Measurements from ENCODE around the gene HOOK1.
"Not testable (repeated sequence)": the region's sequence is repeated elsewhere in the genome, so short reads cannot be mapped to it uniquely, and the experiment has no call there.

HOOK1 gene

DNA sequence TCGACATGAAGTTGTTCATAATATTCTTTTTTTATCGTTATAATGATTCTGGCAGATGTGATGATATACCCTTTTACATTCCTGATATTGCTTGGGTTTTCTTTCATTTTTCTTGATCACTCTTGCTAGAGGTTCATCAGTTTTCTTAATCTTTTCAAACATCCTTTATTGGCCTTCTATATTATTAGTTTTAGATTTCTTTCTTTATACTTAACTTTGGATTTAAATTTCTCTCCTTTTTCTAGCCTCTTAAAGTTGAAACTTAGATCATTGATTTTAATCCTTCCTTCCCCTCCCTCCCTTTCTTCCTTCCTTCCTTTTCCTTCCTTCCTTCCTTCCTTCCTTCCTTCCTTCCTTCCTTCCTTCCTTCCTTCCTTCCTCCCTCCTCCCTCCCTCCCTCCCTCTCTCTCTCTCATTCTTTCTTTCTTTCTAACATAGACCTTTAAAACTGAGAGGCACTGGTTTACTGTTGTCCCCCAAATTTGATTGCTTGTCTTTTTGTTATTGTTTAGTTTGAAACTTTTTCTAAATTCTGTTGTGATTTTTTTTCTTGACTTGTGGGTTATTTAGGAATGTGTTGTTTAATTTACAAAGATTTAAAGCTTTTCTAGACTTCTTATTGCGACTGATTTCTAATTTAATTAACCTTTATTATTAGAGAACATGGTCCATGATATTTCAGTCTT is 31.6 kb downstream of the HOOK1 start:
- Histone ChIP-seq H3K27ac (no peak overlapping the region), H3K4me1 (ENCODE audit: control insufficient read depth in 1 of 2, insufficient read depth in 1 of 2, low read depth in 1 of 2, low read length in 1 of 2) (no peaks in the 10 kb centered on the region), H3K4me3 (ENCODE audit: low read depth in 1 of 2, low read length in 1 of 2) (no peak overlapping the region), H3K36me3 (no peaks in the 10 kb centered on the region), H3K9me3 (no peaks in the 10 kb centered on the region), H3K27me3 (no peaks in the 10 kb centered on the region)
- TF ChIP-seq, protein P1, sequence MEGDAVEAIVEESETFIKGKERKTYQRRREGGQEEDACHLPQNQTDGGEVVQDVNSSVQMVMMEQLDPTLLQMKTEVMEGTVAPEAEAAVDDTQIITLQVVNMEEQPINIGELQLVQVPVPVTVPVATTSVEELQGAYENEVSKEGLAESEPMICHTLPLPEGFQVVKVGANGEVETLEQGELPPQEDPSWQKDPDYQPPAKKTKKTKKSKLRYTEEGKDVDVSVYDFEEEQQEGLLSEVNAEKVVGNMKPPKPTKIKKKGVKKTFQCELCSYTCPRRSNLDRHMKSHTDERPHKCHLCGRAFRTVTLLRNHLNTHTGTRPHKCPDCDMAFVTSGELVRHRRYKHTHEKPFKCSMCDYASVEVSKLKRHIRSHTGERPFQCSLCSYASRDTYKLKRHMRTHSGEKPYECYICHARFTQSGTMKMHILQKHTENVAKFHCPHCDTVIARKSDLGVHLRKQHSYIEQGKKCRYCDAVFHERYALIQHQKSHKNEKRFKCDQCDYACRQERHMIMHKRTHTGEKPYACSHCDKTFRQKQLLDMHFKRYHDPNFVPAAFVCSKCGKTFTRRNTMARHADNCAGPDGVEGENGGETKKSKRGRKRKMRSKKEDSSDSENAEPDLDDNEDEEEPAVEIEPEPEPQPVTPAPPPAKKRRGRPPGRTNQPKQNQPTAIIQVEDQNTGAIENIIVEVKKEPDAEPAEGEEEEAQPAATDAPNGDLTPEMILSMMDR (IDR thresholded peaks at IDR 0.05), result no peak

DNA sequence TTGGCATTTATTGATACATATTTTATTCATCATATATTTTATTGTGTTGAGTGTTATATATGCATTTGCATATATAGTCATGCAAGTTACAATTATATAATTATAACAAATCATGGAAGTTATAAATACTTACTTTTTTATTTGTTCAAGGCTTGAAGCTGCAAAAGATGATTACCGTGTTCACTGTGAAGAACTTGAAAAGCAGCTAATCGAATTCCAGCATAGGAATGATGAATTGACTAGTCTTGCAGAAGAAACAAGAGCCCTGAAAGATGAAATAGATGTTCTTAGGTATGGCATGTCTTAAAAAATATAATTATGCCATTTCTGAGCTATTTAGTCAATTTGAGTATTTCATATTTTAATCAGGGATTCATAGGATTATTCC is 32.1 kb downstream of the HOOK1 start:
- Histone ChIP-seq H3K4me3 (ENCODE audit: low read depth in 1 of 2, low read length in 1 of 2) (no peak overlapping the region), H3K36me3 (no peaks in the 10 kb centered on the region), H3K27ac (no peak overlapping the region), H3K27me3 (no peaks in the 10 kb centered on the region), H3K4me1 (ENCODE audit: control insufficient read depth in 1 of 2, insufficient read depth in 1 of 2, low read depth in 1 of 2, low read length in 1 of 2) (no peaks in the 10 kb centered on the region), H3K9me3 (no peaks in the 10 kb centered on the region)
- TF ChIP-seq, protein P1 (IDR thresholded peaks at IDR 0.05), result no peak

DNA sequence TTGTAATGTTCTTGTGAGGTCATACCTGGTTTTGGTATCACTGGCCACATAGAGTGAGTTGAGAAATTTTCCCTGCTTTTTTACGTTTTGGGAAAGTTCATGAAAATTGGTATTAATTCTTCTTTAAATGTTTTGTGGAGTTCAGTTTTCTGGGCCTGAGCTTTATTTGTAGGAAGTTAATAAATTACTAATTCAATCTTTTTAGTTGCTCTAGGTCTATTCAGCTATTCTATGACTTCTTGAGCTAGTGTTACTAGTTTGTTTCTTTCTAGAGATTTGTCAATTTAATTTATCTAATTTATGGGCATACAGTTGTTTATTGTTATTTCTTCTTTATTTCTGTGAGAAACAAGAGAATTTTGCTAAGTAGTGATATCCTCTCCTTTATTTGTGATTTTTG is 37.4 kb downstream of the HOOK1 start:
- H3K27me3 ChIP-seq, result no peaks in the 10 kb centered on the region
- H3K9me3 ChIP-seq, result no peaks in the 10 kb centered on the region
- no peak overlapping the region for H3K4me3 ChIP-seq (ENCODE audit: low read depth in 1 of 2, low read length in 1 of 2)
- TF ChIP-seq, protein P1 (IDR thresholded peaks at IDR 0.05), result no peak
- H3K27ac ChIP-seq, result no peak overlapping the region
- H3K36me3 ChIP-seq, result no peaks in the 10 kb centered on the region
- H3K4me1 ChIP-seq (ENCODE audit: control insufficient read depth in 1 of 2, insufficient read depth in 1 of 2, low read depth in 1 of 2, low read length in 1 of 2), result no peaks in the 10 kb centered on the region

DNA sequence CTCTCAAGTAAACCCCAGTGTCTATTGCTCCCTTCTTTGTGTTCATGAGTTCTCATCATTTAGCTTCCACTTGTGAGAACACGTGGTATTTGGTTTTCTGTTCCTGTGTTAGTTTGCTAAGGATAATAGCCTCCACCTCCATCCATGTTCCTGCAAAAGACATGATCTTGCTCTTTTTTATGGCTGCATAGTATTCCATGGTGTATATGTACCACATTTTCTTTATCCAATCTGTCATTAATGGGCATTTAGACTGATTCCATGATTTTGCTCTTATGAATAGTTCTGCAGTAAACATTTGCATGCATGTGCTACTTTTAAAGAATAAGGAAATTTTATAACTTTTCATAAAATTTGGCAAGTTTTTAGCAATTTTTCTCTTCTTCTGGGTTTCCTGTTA is 40.5 kb downstream of the HOOK1 start:
- H3K4me3 ChIP-seq (ENCODE audit: low read depth in 1 of 2, low read length in 1 of 2); H3K27me3 ChIP-seq; H3K4me1 ChIP-seq (ENCODE audit: control insufficient read depth in 1 of 2, insufficient read depth in 1 of 2, low read depth in 1 of 2, low read length in 1 of 2); H3K36me3 ChIP-seq; H3K9me3 ChIP-seq; H3K27ac ChIP-seq: not testable (repeated sequence)

DNA sequence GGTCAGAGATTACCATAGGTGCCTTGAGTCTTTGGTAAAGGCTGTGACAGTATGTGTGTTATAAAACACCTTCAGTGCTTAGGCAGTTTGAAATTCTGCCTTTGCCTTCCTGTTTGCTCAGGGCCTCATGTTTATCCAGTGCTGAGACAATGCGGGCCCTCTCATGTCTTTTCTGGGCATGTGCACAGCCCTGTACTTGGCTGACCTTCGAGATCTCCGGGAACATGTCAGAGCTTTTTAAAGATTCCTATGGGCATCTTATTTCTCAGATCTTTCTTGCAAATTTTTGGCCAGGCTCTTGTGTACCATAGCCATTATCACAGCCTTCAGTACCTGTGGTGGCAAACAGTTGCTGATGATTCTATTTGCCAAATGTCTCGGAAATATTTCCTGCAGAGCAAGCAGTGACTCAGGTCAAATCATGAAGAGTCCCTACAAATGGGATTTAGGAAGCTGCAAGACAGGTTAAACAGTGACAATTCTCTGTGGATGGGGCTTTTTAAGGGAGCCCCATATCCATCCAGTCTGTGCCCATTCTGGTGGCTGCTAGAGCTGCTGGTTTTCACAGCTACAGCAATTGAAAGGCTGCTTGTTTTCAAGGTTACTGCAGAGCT is 42.1 kb downstream of the HOOK1 start:
- TF ChIP-seq, protein P1 (IDR thresholded peaks at IDR 0.05), result no peak
- Histone ChIP-seq H3K27ac (no peak overlapping the region), H3K27me3 (no peaks in the 10 kb centered on the region), H3K9me3 (no peaks in the 10 kb centered on the region), H3K4me3 (ENCODE audit: low read depth in 1 of 2, low read length in 1 of 2) (no peak overlapping the region), H3K4me1 (ENCODE audit: control insufficient read depth in 1 of 2, insufficient read depth in 1 of 2, low read depth in 1 of 2, low read length in 1 of 2) (no peaks in the 10 kb centered on the region), H3K36me3 (no peaks in the 10 kb centered on the region)

DNA sequence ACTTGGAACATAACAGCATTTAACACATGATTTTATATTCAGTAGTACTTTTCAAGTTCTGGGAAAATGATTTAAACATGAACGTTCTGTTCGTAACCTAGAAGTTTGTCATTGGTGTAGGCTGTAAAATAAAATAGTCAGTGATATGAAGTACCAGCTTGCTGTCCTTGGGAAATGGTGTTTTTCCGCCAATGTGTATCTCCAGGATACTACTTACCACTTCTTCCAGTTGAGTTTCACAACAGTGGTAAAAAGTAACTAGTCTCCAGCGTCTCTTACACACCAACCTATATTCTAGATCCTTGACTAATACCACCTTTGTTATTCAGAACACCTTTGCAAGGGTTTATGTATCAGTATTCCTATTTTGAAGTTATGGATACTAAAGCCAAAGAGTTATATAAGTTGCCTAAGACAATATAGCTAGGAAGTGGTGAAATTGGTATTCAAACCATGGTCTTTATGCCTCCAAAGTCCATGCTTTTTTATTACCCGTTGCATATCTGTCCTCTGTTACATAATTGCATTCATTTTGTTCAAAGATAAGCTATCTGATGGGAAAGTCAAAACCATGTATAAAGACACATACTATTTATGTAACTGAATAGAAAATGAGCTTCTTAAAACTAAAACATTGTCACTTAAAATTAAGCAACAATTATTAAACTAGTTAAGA is 43.1 kb downstream of the HOOK1 start:
- H3K36me3 ChIP-seq, result no peaks in the 10 kb centered on the region
- H3K4me1 ChIP-seq (ENCODE audit: control insufficient read depth in 1 of 2, insufficient read depth in 1 of 2, low read depth in 1 of 2, low read length in 1 of 2), result no peaks in the 10 kb centered on the region
- no peaks in the 10 kb centered on the region for H3K27me3 ChIP-seq
- H3K27ac ChIP-seq, result no peak overlapping the region
- TF ChIP-seq, protein P1 (IDR thresholded peaks at IDR 0.05), result no peak
- H3K4me3 ChIP-seq (ENCODE audit: low read depth in 1 of 2, low read length in 1 of 2), result no peak overlapping the region
- H3K9me3 ChIP-seq, result no peaks in the 10 kb centered on the region

All from neutrophil (primary cell).